Right lobe of liver (tissue), 4 donors: ENCODE measurements around the gene COMMD1.

Experiments used
- CTCF ChIP-seq, 4 donors: fragments of 200-600 bp in 3 of 4; fragments of 450-650 bp in 1 of 4; IDR thresholded peaks; one replicate each; pipeline versions ENCODE4 v1.5.1 to v1.8.0; 2016 to 2022; ENCODE audit warnings: antibody characterized with exemption in 4 of 4, mild to moderate bottlenecking in 2 of 4
- POLR2A ChIP-seq: fragments of 450-650 bp; IDR thresholded peaks from one replicate; pipeline ENCODE4 v1.6.1; 2017; ENCODE audit warnings: antibody characterized with exemption, mild to moderate bottlenecking
- donor health status: DM: no; HTN: no; CAD: no.
- donor health status: DM: no; HTN: no; CAD: no.
- donor health status: DM: no; HTN: yes; CAD: no.

- TF ChIP-seq CTCF (IDR thresholded peaks at IDR 0.05) (no peak), POLR2A (no peak)
These were observed 21.3 kb downstream of the COMMD1 start for GRCh38 chr2:61926531-61927477.
